Stimulated activated naive CD4-positive, alpha-beta T cell treated with Interleukin-2 at 50 U/mL for 16 hours (primary cell): ENCODE results near the gene DZANK1.
"Not testable (repeated sequence)": the region's sequence is repeated elsewhere in the genome, so short reads cannot be mapped to it uniquely, and the experiment has no call there.

Experiments
- DNase-seq: peaks from one replicate; lab custom pipeline; 2025; lab: John Stamatoyannopoulos, UW

The DZANK1 gene

GRCh38 chr20:18466894-18467730 lies at the start of gene DZANK1, which contains the start of gene POLR3F:
TSS of gene DZANK1 (minus strand) at chr20:18467030. CDS start at chr20:18465358, 1,672 bp downstream.
TSS of gene POLR3F (plus strand) at chr20:18467390. CDS start at chr20:18467507, 117 bp downstream.
- DNase-seq = peak; percentile 91

- no peak for DNase-seq
Measured at GRCh38 chr20:18515973-18516372, 49.1 kb upstream of the DZANK1 start.

GRCh38 chr20:18514127-18514526 lies 47.3 kb upstream of the DZANK1 start:
- no peak for DNase-seq

GRCh38 chr20:18513208-18513607 lies 46.4 kb upstream of the DZANK1 start:
- no peak for DNase-seq

GRCh38 chr20:18511571-18511970 lies 44.7 kb upstream of the DZANK1 start:
- DNase-seq = no peak

GRCh38 chr20:18507218-18508191 lies 40.7 kb upstream of the DZANK1 start, which contains the start of gene SEC23B:
TSS of gene SEC23B (plus strand) at chr20:18507940. CDS start at chr20:18510836, 2,896 bp downstream.
- DNase-seq = peak; percentile 97

- no peak for DNase-seq
Measured at GRCh38 chr20:18506744-18507143, 39.9 kb upstream of the DZANK1 start.

- no peak for DNase-seq
Measured at GRCh38 chr20:18504479-18505060, 37.7 kb upstream of the DZANK1 start.

- not testable (repeated sequence) for DNase-seq
Measured at GRCh38 chr20:18501672-18502071, 34.8 kb upstream of the DZANK1 start.

GRCh38 chr20:18497603-18498002 lies 30.8 kb upstream of the DZANK1 start:
- DNase-seq = no peak

GRCh38 chr20:18496740-18497592 lies 30.1 kb upstream of the DZANK1 start, which contains the start of gene RBBP9:
TSS of gene RBBP9 (minus strand) at chr20:18497225. CDS start at chr20:18497167, 58 bp downstream.
- DNase-seq = peak; percentile 60

GRCh38 chr20:18496042-18496441 lies 29.2 kb upstream of the DZANK1 start:
- DNase-seq = no peak

GRCh38 chr20:18488301-18488700 lies 21.5 kb upstream of the DZANK1 start:
- no peak for DNase-seq

- no peak for DNase-seq
Measured at GRCh38 chr20:18481596-18481995, 14.8 kb upstream of the DZANK1 start.

GRCh38 chr20:18477821-18478220 lies 11.0 kb upstream of the DZANK1 start:
- no peak for DNase-seq

- no peak for DNase-seq
Measured at GRCh38 chr20:18477218-18477617, 10.4 kb upstream of the DZANK1 start.

GRCh38 chr20:18466574-18466893 lies 296 bp downstream of the DZANK1 start:
- no peak for DNase-seq

GRCh38 chr20:18465536-18466200 lies 1.2 kb downstream of the DZANK1 start:
- DNase-seq = no peak

GRCh38 chr20:18456600-18456999 lies 10.2 kb downstream of the DZANK1 start:
- no peak for DNase-seq

GRCh38 chr20:18443886-18444285 lies 22.9 kb downstream of the DZANK1 start:
- no peak for DNase-seq

GRCh38 chr20:18440403-18440802 lies 26.4 kb downstream of the DZANK1 start:
- DNase-seq = no peak
